Fibroblast of peridontal ligament (primary cell): ENCODE results near the gene NEK3.
"Not testable (repeated sequence)": the region's sequence is repeated elsewhere in the genome, so short reads cannot be mapped to it uniquely, and the experiment has no call there.

ENCODE experiments used
- DNase-seq: peaks from one replicate; pipeline ENCODE4 v3.0.0-alpha.2; 2010; ENCODE audit errors: extremely low read depth

The NEK3 gene

GRCh38 chr13:52170828-52171391 is 11.5 kb upstream of the NEK3 start:
- not testable (repeated sequence) for DNase-seq

GRCh38 chr13:52169839-52170238 is 10.4 kb upstream of the NEK3 start:
- no peak for DNase-seq

GRCh38 chr13:52165411-52165810 is 6.0 kb upstream of the NEK3 start:
- DNase-seq, result no peak

- DNase-seq, result no peak
Measured at GRCh38 chr13:52164989-52165388, 5.6 kb upstream of the NEK3 start.

- not testable (repeated sequence) for DNase-seq
Measured at GRCh38 chr13:52163878-52164277, 4.5 kb upstream of the NEK3 start.

GRCh38 chr13:52162279-52163101 is 3.1 kb upstream of the NEK3 start:
- peak; percentile 50 for DNase-seq

GRCh38 chr13:52161181-52161646 is 1.8 kb upstream of the NEK3 start:
- DNase-seq, result no peak

- no peak for DNase-seq
Measured at GRCh38 chr13:52160506-52160905, 1.1 kb upstream of the NEK3 start.

GRCh38 chr13:52160053-52160452 is 656 bp upstream of the NEK3 start:
- no peak for DNase-seq

GRCh38 chr13:52158629-52159158 is 703 bp downstream of the NEK3 start:
- peak; percentile 62 for DNase-seq

- peak; percentile 40 for DNase-seq
Measured at GRCh38 chr13:52156724-52157261, 2.6 kb downstream of the NEK3 start.

GRCh38 chr13:52155177-52155576 is 4.2 kb downstream of the NEK3 start:
- DNase-seq, result no peak

GRCh38 chr13:52147225-52147624 is 12.2 kb downstream of the NEK3 start:
- no peak for DNase-seq

GRCh38 chr13:52141299-52141698 is 18.1 kb downstream of the NEK3 start:
- no peak for DNase-seq

GRCh38 chr13:52137489-52137888 is 21.9 kb downstream of the NEK3 start:
- DNase-seq, result no peak

- DNase-seq, result no peak
Measured at GRCh38 chr13:52136763-52137162, 22.6 kb downstream of the NEK3 start.

GRCh38 chr13:52130641-52131040 is 28.8 kb downstream of the NEK3 start:
- DNase-seq, result no peak

GRCh38 chr13:52128714-52129700 is 30.4 kb downstream of the NEK3 start, which contains the start of gene NEK5:
NEK5 (minus strand) TSS chr13:52129073; CDS start chr13:52127482, 1,591 bp downstream.
- DNase-seq, result peak; percentile 24

- DNase-seq, result peak; percentile 61
Measured at GRCh38 chr13:52127783-52128702, 31.4 kb downstream of the NEK3 start.

- DNase-seq, result no peak
Measured at GRCh38 chr13:52127378-52127777, 32.0 kb downstream of the NEK3 start.
